A549 (cell line): Measurements from ENCODE around the gene KIAA0825. TPM values are rescaled to one million over a fixed set of nuclear protein-coding genes. Genes with fewer than 3 reads are reported as not detected.

ENCODE experiments used
- ATAC-seq, 2 experiments: fragments of 200-7000 bp in 1 of 2; fragments of >200 bp in 1 of 2; cut with Nextera tagmentation in 1 of 2; cut with Tn5 transposase in 1 of 2; 3 replicates each; pipeline versions ENCODE4 v1.8.0 to v1.9.1; 2018 to 2020; ENCODE audit warnings: mild to moderate bottlenecking in 1 of 2, moderate library complexity in 1 of 2
- CTCF ChIA-PET: fragments of 300-600 bp; sonication (Branson Sonifier 250); formaldehyde crosslinking; extraction: SDS; loops from one replicate; lab custom pipeline; 2021; ENCODE audit warnings: antibody characterized with exemption, inconsistent platforms; lab: Yijun Ruan, JAX
- POLR2A ChIA-PET: fragments of 350-600 bp; formaldehyde crosslinking; extraction: SDS; loops from one replicate; lab custom pipeline; 2021; ENCODE audit warnings: antibody characterized with exemption, inconsistent platforms; lab: Yijun Ruan, JAX
- DNase-seq, 2 experiments: peaks; one replicate each; pipeline versions ENCODE4 v3.0.0 to v3.0.0-alpha.2; 2011 to 2016; ENCODE audit warnings: low read depth in 1 of 2, low spot score in 1 of 2
- FAIRE-seq: peaks from 2 replicates; lab custom pipeline; 2011; peaks lifted over from hg19 to GRCh38; lab: Jason Lieb, UNC
- H3K27ac ChIP-seq, 2 experiments: fragments of >200 bp; sonication (Bioruptor Twin); formaldehyde crosslinking; 3 replicates each; pipeline ENCODE4 v1.5.1; 2016 to 2017
- H3K4me1 ChIP-seq: fragments of >200 bp; sonication (Bioruptor Twin); formaldehyde crosslinking; 3 replicates; pipeline ENCODE4 v1.6.1; 2016
- H3K4me2 ChIP-seq: fragments of >200 bp; sonication (Bioruptor Twin); formaldehyde crosslinking; 3 replicates; pipeline ENCODE4 v1.6.1; 2016
- H3K4me3 ChIP-seq: fragments of >200 bp; sonication (Bioruptor Twin); formaldehyde crosslinking; 3 replicates; pipeline ENCODE4 v1.5.1; 2016
- H3K9me3 ChIP-seq: fragments of >200 bp; sonication (Bioruptor Twin); formaldehyde crosslinking; 3 replicates; pipeline ENCODE4 v1.6.1; 2016
- ATOH8 ChIP-seq: fragments of 250-450 bp; sonication (Bioruptor Pico); IDR thresholded peaks from 2 replicates; pipeline ENCODE4 v1.5.0; 2020; ENCODE audit warnings: low read depth, mild to moderate bottlenecking, moderate library complexity
- BHLHE40 ChIP-seq: IDR thresholded peaks from 2 replicates; pipeline ENCODE4 v1.6.1; 2012; ENCODE audit warnings: low read depth, low read length, inconsistent platforms
- CEBPB ChIP-seq, 2 experiments: fragments of >200 bp in 1 of 2; sonication (Bioruptor Twin) in 1 of 2; formaldehyde crosslinking in 1 of 2; IDR thresholded peaks; 2 replicates each; pipeline ENCODE4 v1.6.1; 2012 to 2016
- CHD2 ChIP-seq: fragments of 150-350 bp; IDR thresholded peaks from 2 replicates; pipeline ENCODE4 v1.6.1; 2014; ENCODE audit warnings: low read length; ENCODE audit not compliant: partially characterized antibody
- CHD4 ChIP-seq: fragments of 200-600 bp; sonication (generic); IDR thresholded peaks from 2 replicates; pipeline ENCODE4 v1.6.1; 2016; ENCODE audit warnings: antibody characterized with exemption, mild to moderate bottlenecking, borderline replicate concordance
- EP300 ChIP-seq, 2 experiments: fragments of >200 bp; sonication (Bioruptor Twin); formaldehyde crosslinking; IDR thresholded peaks; 2 replicates in 1 of 2; 3 replicates in 1 of 2; pipeline ENCODE4 v1.6.1; 2016 to 2017
- FOSL2 ChIP-seq, 2 experiments: fragments of 450-650 bp in 1 of 2; fragments of >200 bp in 1 of 2; sonication (Bioruptor Twin) in 1 of 2; formaldehyde crosslinking; IDR thresholded peaks; 2 replicates each; pipeline versions ENCODE4 v1.5.0 to v1.6.1; 2016 to 2020; ENCODE audit warnings: mild to moderate bottlenecking in 1 of 2, moderate library complexity in 1 of 2
- HDAC2 ChIP-seq: fragments of 200-600 bp; sonication (generic); IDR thresholded peaks from 2 replicates; pipeline ENCODE4 v1.6.1; 2016
- HEYL ChIP-seq: fragments of 250-450 bp; sonication (Bioruptor Pico); IDR thresholded peaks from 2 replicates; pipeline ENCODE4 v1.8.0; 2021; ENCODE audit warnings: mild to moderate bottlenecking, moderate library complexity
- HMGXB4 ChIP-seq: fragments of 250-450 bp; sonication (Bioruptor Pico); IDR thresholded peaks from 2 replicates; pipeline ENCODE4 v1.5.0; 2021; ENCODE audit warnings: mild to moderate bottlenecking, moderate library complexity, borderline replicate concordance
- JUN ChIP-seq, 2 experiments: fragments of >200 bp; sonication (Bioruptor Twin); formaldehyde crosslinking; IDR thresholded peaks; 2 replicates in 1 of 2; 3 replicates in 1 of 2; pipeline ENCODE4 v1.6.1; 2016 to 2017
- KDM1A ChIP-seq: fragments of 200-600 bp; sonication (generic); IDR thresholded peaks from 2 replicates; pipeline ENCODE4 v1.6.1; 2016; ENCODE audit warnings: low read depth, mild to moderate bottlenecking
- MAFK ChIP-seq: fragments of 450-650 bp; IDR thresholded peaks from 2 replicates; pipeline ENCODE4 v1.6.1; 2014; ENCODE audit not compliant: partially characterized antibody
- MYC ChIP-seq: IDR thresholded peaks from 2 replicates; pipeline ENCODE4 v1.6.1; 2012; ENCODE audit warnings: mild to moderate bottlenecking, inconsistent platforms, low read length, improper control_type of control experiment, borderline replicate concordance
- NR3C1 ChIP-seq: fragments of >200 bp; sonication (Bioruptor Twin); formaldehyde crosslinking; IDR thresholded peaks from 3 replicates; pipeline ENCODE4 v1.6.1; 2017
- PHF8 ChIP-seq: fragments of 200-600 bp; sonication (generic); IDR thresholded peaks from 2 replicates; pipeline ENCODE4 v1.6.1; 2016; ENCODE audit warnings: low read depth, mild to moderate bottlenecking, antibody characterized with exemption, moderate library complexity, borderline replicate concordance
- POLR2A ChIP-seq: IDR thresholded peaks from 2 replicates; pipeline ENCODE4 v1.6.1; 2012; ENCODE audit warnings: mild to moderate bottlenecking, low read length
- RAD21 ChIP-seq, 2 experiments: fragments of >200 bp in 1 of 2; sonication (Bioruptor Twin) in 1 of 2; formaldehyde crosslinking in 1 of 2; IDR thresholded peaks in 1 of 2; conservative IDR thresholded peaks in 1 of 2; 2 replicates in 1 of 2; 3 replicates in 1 of 2; pipeline ENCODE4 v1.6.1; 2012 to 2018; ENCODE audit warnings: inconsistent platforms in 1 of 2
- TP53 ChIP-seq: fragments of 250-450 bp; sonication (Bioruptor Pico); IDR thresholded peaks from 2 replicates; pipeline ENCODE4 v1.5.0; 2021; ENCODE audit warnings: mild to moderate bottlenecking, moderate library complexity
- ZFP36 ChIP-seq: fragments of 450-650 bp; IDR thresholded peaks from 2 replicates; pipeline ENCODE4 v1.6.1; 2014; ENCODE audit warnings: borderline replicate concordance; ENCODE audit not compliant: partially characterized antibody
- ZSCAN20 ChIP-seq: fragments of 250-450 bp; sonication (Bioruptor Pico); IDR thresholded peaks from 2 replicates; pipeline ENCODE4 v1.8.0; 2022; ENCODE audit warnings: mild to moderate bottlenecking, moderate library complexity
- WGBS: methylation state at CpG from one replicate; pipeline ENCODE4 v1.1.6; 2017; ENCODE audit errors: missing lambda C conversion rate; 5-methylcytosine and 5-hydroxymethylcytosine counted together
- polyA plus RNA-seq, 4 experiments: library from polyadenylated mRNA; depleted of rRNA in 3 of 4; stranded (reverse); fragments of >200 nt; fragmentation: RNase III in 1 of 4; extraction: RNeasy Plus Mini Kit Qiagen cat#74134 plus additional on column Dnase treatment in 1 of 4; gene quantifications; 2 replicates in 3 of 4; 3 replicates in 1 of 4; pipeline ENCODE4 v1.2.3, GENCODE V29; 2011 to 2017
- TF ChIP-seq, protein P1 (sequence below): fragments of >200 bp; sonication (Bioruptor Twin); formaldehyde crosslinking; IDR thresholded peaks from 3 replicates; pipeline ENCODE4 v1.6.1; 2016
- TF ChIP-seq, protein P2 (sequence below): fragments of >200 bp; sonication (Bioruptor Twin); formaldehyde crosslinking; IDR thresholded peaks from 3 replicates; pipeline ENCODE4 v1.5.1; 2016

KIAA0825 gene
- polyA plus RNA-seq, 2 of the 4 experiments (the other 2 are of a cell fraction), result 0.57 to 0.80 TPM

DNA sequence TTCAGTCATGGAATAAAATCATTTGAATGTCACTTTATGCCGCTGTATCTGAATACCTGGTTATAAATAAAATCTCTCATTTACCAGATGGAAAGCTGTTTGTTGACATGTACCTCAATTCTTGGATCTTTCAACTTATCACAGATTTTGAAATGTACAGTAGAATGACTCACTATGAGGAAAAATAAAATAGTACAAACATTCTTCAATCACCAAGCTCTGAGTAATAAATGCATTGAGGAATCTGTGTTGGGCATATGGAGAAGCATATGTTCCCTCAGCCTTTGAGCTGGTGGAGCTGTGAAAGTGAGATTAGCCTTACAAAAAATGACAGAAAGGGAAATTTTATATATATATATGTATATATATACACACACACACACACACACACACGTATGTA is 175.4 kb downstream of the KIAA0825 start:
- ATAC-seq, result no peak
- FAIRE-seq, result no peak

GRCh38 chr5:94442076-94442475 is 176.3 kb downstream of the KIAA0825 start:
- no peak for DNase-seq
- no peak overlapping the region for H3K27ac ChIP-seq
- no peak overlapping the region for H3K4me3 ChIP-seq
- no peaks in the 10 kb centered on the region for H3K4me1 ChIP-seq
- WGBS, result 3% methylated on average over 1 of the region's 1 CpG
- no peaks in the 10 kb centered on the region for H3K9me3 ChIP-seq
- no peak for FAIRE-seq
- ChIA-PET CTCF (no interaction called here), POLR2A (no interaction called here)
- no peak for TF ChIP-seq HDAC2
- TF ChIP-seq CHD2, result no peak
- TF ChIP-seq ATOH8 (CRISPR knock-in tag), result no peak
- no peak for TF ChIP-seq CHD4
- no peak for TF ChIP-seq PHF8
- TF ChIP-seq, protein P1, sequence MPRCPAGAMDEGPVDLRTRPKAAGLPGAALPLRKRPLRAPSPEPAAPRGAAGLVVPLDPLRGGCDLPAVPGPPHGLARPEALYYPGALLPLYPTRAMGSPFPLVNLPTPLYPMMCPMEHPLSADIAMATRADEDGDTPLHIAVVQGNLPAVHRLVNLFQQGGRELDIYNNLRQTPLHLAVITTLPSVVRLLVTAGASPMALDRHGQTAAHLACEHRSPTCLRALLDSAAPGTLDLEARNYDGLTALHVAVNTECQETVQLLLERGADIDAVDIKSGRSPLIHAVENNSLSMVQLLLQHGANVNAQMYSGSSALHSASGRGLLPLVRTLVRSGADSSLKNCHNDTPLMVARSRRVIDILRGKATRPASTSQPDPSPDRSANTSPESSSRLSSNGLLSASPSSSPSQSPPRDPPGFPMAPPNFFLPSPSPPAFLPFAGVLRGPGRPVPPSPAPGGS, result no peak
- TF ChIP-seq POLR2A, result no peak
- TF ChIP-seq JUN (IDR thresholded peaks at IDR 0.05), result no peak
- TF ChIP-seq TP53 (CRISPR knock-in tag), result no peak
- TF ChIP-seq ZSCAN20 (CRISPR knock-in tag), result no peak
- TF ChIP-seq HMGXB4 (CRISPR knock-in tag), result no peak
- TF ChIP-seq RAD21 (conservative IDR thresholded peaks at IDR 0.05 in 1 of 2, IDR thresholded peaks at IDR 0.05 in 1 of 2), result no peak
- TF ChIP-seq ZFP36, result no peak
- TF ChIP-seq NR3C1, result no peak
- no peak for TF ChIP-seq MAFK
- TF ChIP-seq FOSL2 (IDR thresholded peaks at IDR 0.05), result no peak
- TF ChIP-seq FOSL2 (CRISPR knock-in tag; IDR thresholded peaks at IDR 0.05), result no peak
- no peak for TF ChIP-seq HEYL
- no peak overlapping the region for H3K4me2 ChIP-seq
- ATAC-seq, result no peak

More for the DNA sequence above, 175.4 kb downstream of the KIAA0825 start:
- no peaks in the 10 kb centered on the region for H3K4me1 ChIP-seq
- no peak overlapping the region for H3K4me2 ChIP-seq
- no peak overlapping the region for H3K27ac ChIP-seq
- no peak for TF ChIP-seq EP300 (IDR thresholded peaks at IDR 0.05)
- no peak for TF ChIP-seq CEBPB (IDR thresholded peaks at IDR 0.05)
- TF ChIP-seq ZFP36, result no peak
- no peak for TF ChIP-seq BHLHE40
- TF ChIP-seq RAD21 (conservative IDR thresholded peaks at IDR 0.05 in 1 of 2, IDR thresholded peaks at IDR 0.05 in 1 of 2), result no peak
- TF ChIP-seq MYC, result no peak
- TF ChIP-seq KDM1A, result no peak
- TF ChIP-seq, protein P2, sequence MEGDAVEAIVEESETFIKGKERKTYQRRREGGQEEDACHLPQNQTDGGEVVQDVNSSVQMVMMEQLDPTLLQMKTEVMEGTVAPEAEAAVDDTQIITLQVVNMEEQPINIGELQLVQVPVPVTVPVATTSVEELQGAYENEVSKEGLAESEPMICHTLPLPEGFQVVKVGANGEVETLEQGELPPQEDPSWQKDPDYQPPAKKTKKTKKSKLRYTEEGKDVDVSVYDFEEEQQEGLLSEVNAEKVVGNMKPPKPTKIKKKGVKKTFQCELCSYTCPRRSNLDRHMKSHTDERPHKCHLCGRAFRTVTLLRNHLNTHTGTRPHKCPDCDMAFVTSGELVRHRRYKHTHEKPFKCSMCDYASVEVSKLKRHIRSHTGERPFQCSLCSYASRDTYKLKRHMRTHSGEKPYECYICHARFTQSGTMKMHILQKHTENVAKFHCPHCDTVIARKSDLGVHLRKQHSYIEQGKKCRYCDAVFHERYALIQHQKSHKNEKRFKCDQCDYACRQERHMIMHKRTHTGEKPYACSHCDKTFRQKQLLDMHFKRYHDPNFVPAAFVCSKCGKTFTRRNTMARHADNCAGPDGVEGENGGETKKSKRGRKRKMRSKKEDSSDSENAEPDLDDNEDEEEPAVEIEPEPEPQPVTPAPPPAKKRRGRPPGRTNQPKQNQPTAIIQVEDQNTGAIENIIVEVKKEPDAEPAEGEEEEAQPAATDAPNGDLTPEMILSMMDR, result no peak
- TF ChIP-seq MAFK, result no peak
- no peak for TF ChIP-seq NR3C1
- DNase-seq, result no peak
- ChIA-PET POLR2A (no interaction called here), CTCF (no interaction called here)
- no peak overlapping the region for H3K4me3 ChIP-seq
- 22% methylated on average over 2 of the region's 2 CpGs for WGBS
- H3K9me3 ChIP-seq, result no peaks in the 10 kb centered on the region
